ENCODE measurements around the gene CD300LB. TPM values are rescaled to one million over a fixed set of nuclear protein-coding genes. Genes with fewer than 3 reads are reported as not detected.
"Not testable (repeated sequence)": the region's sequence is repeated elsewhere in the genome, so short reads cannot be mapped to it uniquely, and the experiment has no call there.

The CD300LB gene
- total RNA-seq, 2 experiments from 2014 or later = not detected

DNA sequence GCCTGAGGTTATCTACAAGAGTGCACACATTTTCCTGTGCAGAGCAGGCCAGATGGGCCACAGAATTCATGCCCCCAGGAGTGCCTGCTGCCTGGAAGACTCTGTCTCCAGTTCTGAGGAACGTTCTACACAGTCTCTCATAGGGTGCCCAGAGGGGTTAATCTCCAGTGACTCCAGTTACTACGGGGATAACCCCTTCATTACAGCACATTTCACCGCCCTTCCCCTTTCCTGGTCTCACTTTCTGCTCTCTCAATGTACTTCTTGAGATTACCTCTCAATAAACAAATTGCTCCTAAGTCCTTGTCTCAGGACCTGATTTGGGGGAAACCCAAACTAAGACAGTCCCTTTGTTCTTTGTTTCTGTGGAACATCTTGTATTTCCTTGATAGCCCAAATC is 30.3 kb upstream of the CD300LB start:
- DNase-seq (ENCODE audit: low spot score) = no peak
- intact Hi-C loops (cut with micrococcal nuclease; ENCODE audit: unreplicated experiment) = no loop called here
- no peaks in the 10 kb centered on the region for H3K4me1 ChIP-seq (ENCODE audit: insufficient read depth, low read length, poor library complexity, severe bottlenecking)

DNA sequence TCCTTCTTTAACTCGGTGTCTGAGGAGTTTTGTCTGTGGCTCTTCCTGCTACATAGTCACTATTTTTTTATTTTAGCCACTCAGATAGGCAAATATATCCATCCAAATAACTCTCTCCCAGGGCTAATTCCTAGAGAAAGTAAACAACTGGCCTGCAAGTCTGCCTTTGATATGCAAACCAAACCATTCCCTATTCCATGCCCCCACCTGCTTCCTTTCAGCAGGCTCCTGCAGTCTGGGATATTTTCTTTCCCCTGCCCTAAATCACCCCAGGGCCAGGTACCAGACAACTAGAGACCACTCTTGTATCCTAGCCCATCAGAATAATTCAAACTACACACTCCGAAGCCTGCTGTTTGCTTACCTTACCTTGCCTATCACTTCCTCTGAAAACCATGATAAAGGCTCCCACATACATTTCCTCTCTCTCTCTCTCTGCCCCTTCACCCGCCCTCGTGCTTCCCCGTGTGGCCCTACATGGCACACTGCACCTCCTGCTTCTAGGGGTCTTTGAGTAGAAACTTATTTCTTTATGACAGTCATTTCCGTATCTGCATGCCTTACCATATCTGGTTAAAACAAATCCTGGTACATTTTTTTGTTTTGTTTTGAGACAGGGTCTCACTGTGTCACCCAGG is 27.7 kb upstream of the CD300LB start:
- intact Hi-C loops (cut with micrococcal nuclease; ENCODE audit: unreplicated experiment) = no loop called here
- no peaks in the 10 kb centered on the region for H3K9me2 ChIP-seq (ENCODE audit: insufficient read depth, low read length)
- BruUV-seq (replicated peaks) = no TSS peak
- no peak overlapping the region for H3K4me2 ChIP-seq (ENCODE audit: low read length)
- no peak overlapping the region for H3K27ac ChIP-seq (ENCODE audit: low read depth, low read length, poor library complexity, severe bottlenecking)
- no peaks in the 10 kb centered on the region for H4K20me1 ChIP-seq (ENCODE audit: insufficient read depth, low read length)
- TF ChIP-seq EZH2phosphoT487 (IDR thresholded peaks at IDR 0.05; ENCODE audit: borderline replicate concordance, low read depth, low read length) = no peak
- TF ChIP-seq, protein P1, sequence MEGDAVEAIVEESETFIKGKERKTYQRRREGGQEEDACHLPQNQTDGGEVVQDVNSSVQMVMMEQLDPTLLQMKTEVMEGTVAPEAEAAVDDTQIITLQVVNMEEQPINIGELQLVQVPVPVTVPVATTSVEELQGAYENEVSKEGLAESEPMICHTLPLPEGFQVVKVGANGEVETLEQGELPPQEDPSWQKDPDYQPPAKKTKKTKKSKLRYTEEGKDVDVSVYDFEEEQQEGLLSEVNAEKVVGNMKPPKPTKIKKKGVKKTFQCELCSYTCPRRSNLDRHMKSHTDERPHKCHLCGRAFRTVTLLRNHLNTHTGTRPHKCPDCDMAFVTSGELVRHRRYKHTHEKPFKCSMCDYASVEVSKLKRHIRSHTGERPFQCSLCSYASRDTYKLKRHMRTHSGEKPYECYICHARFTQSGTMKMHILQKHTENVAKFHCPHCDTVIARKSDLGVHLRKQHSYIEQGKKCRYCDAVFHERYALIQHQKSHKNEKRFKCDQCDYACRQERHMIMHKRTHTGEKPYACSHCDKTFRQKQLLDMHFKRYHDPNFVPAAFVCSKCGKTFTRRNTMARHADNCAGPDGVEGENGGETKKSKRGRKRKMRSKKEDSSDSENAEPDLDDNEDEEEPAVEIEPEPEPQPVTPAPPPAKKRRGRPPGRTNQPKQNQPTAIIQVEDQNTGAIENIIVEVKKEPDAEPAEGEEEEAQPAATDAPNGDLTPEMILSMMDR (conservative IDR thresholded peaks at IDR 0.05; ENCODE audit: low read length) = no peak
- H3K9me3 ChIP-seq (ENCODE audit: low read length) = no peaks in the 10 kb centered on the region
- ChIA-PET CTCF (ENCODE audit: unreplicated experiment) (no interaction called here), POLR2A (no interaction called here)
- no peak for DNase-seq (ENCODE audit: low spot score)
- H3K36me3 ChIP-seq (ENCODE audit: insufficient read depth, low read length) = no peaks in the 10 kb centered on the region
- no peak overlapping the region for H2AFZ ChIP-seq (ENCODE audit: low read length)
- no peak overlapping the region for H3K4me3 ChIP-seq (ENCODE audit: low read depth, low read length, poor library complexity, severe bottlenecking)
- no peaks in the 10 kb centered on the region for H3K4me1 ChIP-seq (ENCODE audit: insufficient read depth, low read length, poor library complexity, severe bottlenecking)
- H3K79me2 ChIP-seq (ENCODE audit: insufficient read depth, low read depth, low read length) = no peaks in the 10 kb centered on the region

More for the DNA sequence above, 30.3 kb upstream of the CD300LB start:
- no peak overlapping the region for H3K27ac ChIP-seq (ENCODE audit: low read depth, low read length, poor library complexity, severe bottlenecking)
- no peak overlapping the region for H3K4me3 ChIP-seq (ENCODE audit: low read depth, low read length, poor library complexity, severe bottlenecking)
- no peaks in the 10 kb centered on the region for H3K36me3 ChIP-seq (ENCODE audit: insufficient read depth, low read length)
- ChIA-PET POLR2A (no interaction called here), CTCF (ENCODE audit: unreplicated experiment) (no interaction called here)
- H3K4me2 ChIP-seq (ENCODE audit: low read length) = no peak overlapping the region
- H3K79me2 ChIP-seq (ENCODE audit: insufficient read depth, low read depth, low read length) = no peaks in the 10 kb centered on the region
- H4K20me1 ChIP-seq (ENCODE audit: insufficient read depth, low read length) = no peaks in the 10 kb centered on the region
- H3K9me3 ChIP-seq (ENCODE audit: low read length) = no peaks in the 10 kb centered on the region
- no peaks in the 10 kb centered on the region for H3K9me2 ChIP-seq (ENCODE audit: insufficient read depth, low read length)
- no TSS peak for BruUV-seq (replicated peaks)
- H2AFZ ChIP-seq (ENCODE audit: low read length) = no peak overlapping the region
- no peak for TF ChIP-seq EZH2phosphoT487 (IDR thresholded peaks at IDR 0.05; ENCODE audit: borderline replicate concordance, low read depth, low read length)
- TF ChIP-seq, protein P1 (conservative IDR thresholded peaks at IDR 0.05; ENCODE audit: low read length) = no peak

DNA sequence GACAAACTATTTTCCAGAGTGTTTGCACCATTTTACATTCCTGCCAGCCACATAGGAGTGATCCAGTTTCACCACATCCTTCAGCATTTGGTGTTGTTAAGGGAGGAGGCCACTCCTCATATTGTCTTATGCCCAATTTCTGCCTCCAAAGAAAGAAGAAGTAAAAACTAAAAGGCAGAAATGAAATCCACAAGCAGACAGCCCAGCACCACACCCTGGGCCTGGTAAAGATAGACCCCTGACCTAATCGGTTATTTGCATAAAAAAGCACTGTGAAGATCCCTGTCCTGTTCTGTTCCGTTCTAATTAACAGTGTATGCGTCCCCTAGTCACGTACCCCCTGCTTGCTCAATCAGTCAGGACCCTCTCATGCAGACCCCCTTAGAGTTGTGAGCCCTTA is 27.1 kb upstream of the CD300LB start:
- H4K20me1 ChIP-seq (ENCODE audit: insufficient read depth, low read length); H3K4me3 ChIP-seq (ENCODE audit: low read depth, low read length, poor library complexity, severe bottlenecking); DNase-seq (ENCODE audit: low spot score); CTCF ChIA-PET (ENCODE audit: unreplicated experiment); H3K9me2 ChIP-seq (ENCODE audit: insufficient read depth, low read length); BruUV-seq (replicated peaks); POLR2A ChIA-PET; H3K27ac ChIP-seq (ENCODE audit: low read depth, low read length, poor library complexity, severe bottlenecking); H2AFZ ChIP-seq (ENCODE audit: low read length); intact Hi-C loops (cut with micrococcal nuclease; ENCODE audit: unreplicated experiment); H3K4me1 ChIP-seq (ENCODE audit: insufficient read depth, low read length, poor library complexity, severe bottlenecking); H3K79me2 ChIP-seq (ENCODE audit: insufficient read depth, low read depth, low read length); H3K9me3 ChIP-seq (ENCODE audit: low read length); H3K36me3 ChIP-seq (ENCODE audit: insufficient read depth, low read length); H3K4me2 ChIP-seq (ENCODE audit: low read length): not testable (repeated sequence)

Measured in OCI-LY7 (cell line).